OCI-LY3 (cell line): ENCODE results near the gene RBFA.

Experiments used
- H2AFZ ChIP-seq: fragments of 200-600, 300-600 bp; shearing (Covaris generic); 2 replicates; pipeline ENCODE4 v1.6.0; 2014; ENCODE audit warnings: antibody characterized with exemption, low read depth, low read length
- H3K27ac ChIP-seq: fragments of 200-600, 300-600 bp; sonication (generic); 2 replicates; pipeline ENCODE4 v1.5.1; 2014; ENCODE audit warnings: mild to moderate bottlenecking, low read length, moderate library complexity, mixed read lengths
- H3K27me3 ChIP-seq: fragments of 200-600, 300-600 bp; sonication (generic); 2 replicates; pipeline ENCODE4 v1.6.1; 2014; ENCODE audit warnings: low read depth, low read length, mixed read lengths
- H3K36me3 ChIP-seq: fragments of 200-600, 300-600 bp; sonication (generic); replicated peaks from 2 replicates; pipeline ENCODE3; 2014; ENCODE audit warnings: low read depth, low read length, mixed read lengths
- H3K4me1 ChIP-seq: fragments of 300-600, 200-600 bp; sonication (generic); 2 replicates; pipeline ENCODE4 v1.6.1; 2014; ENCODE audit warnings: low read length, mixed read lengths
- H3K4me2 ChIP-seq: fragments of 200-600, 300-600 bp; sonication (generic); 2 replicates; pipeline ENCODE4 v1.6.1; 2014; ENCODE audit warnings: low read length, mixed read lengths
- H3K4me3 ChIP-seq: fragments of 300-600, 200-600 bp; sonication (generic); 2 replicates; pipeline ENCODE4 v1.5.1; 2014; ENCODE audit warnings: antibody characterized with exemption, mild to moderate bottlenecking, low read length, moderate library complexity
- H3K79me2 ChIP-seq: fragments of 300-600, 200-600 bp; shearing (Covaris generic); 2 replicates; pipeline ENCODE4 v1.6.1; 2014; ENCODE audit warnings: mild to moderate bottlenecking, low read length, mixed read lengths
- H3K9ac ChIP-seq: fragments of 300-600, 200-600 bp; shearing (Covaris generic); 2 replicates; pipeline ENCODE4 v1.6.0; 2014; ENCODE audit warnings: mild to moderate bottlenecking, low read length, moderate library complexity
- H3K9me3 ChIP-seq: fragments of 200-600, 300-600 bp; shearing (Covaris generic); 2 replicates; pipeline ENCODE4 v1.6.1; 2014; ENCODE audit warnings: low read length, mixed read lengths; ENCODE audit not compliant: insufficient read depth
- H4K20me1 ChIP-seq: fragments of 200-600, 300-600 bp; sonication (generic); 2 replicates; pipeline ENCODE4 v1.6.1; 2016; ENCODE audit warnings: low read length, mixed read lengths; ENCODE audit not compliant: insufficient read depth
- EZH2phosphoT487 ChIP-seq: fragments of 200-600 bp; shearing (Covaris generic); IDR thresholded peaks from 2 replicates; pipeline ENCODE4 v1.6.1; 2018; ENCODE audit warnings: antibody characterized with exemption, mixed run types, low read depth
- TF ChIP-seq, protein P1 (sequence below): fragments of 200-600, 300-600 bp; sonication (generic); IDR thresholded peaks from 2 replicates; pipeline ENCODE4 v1.5.1; 2014; ENCODE audit warnings: antibody characterized with exemption, low read length, low read depth

The RBFA gene

DNA sequence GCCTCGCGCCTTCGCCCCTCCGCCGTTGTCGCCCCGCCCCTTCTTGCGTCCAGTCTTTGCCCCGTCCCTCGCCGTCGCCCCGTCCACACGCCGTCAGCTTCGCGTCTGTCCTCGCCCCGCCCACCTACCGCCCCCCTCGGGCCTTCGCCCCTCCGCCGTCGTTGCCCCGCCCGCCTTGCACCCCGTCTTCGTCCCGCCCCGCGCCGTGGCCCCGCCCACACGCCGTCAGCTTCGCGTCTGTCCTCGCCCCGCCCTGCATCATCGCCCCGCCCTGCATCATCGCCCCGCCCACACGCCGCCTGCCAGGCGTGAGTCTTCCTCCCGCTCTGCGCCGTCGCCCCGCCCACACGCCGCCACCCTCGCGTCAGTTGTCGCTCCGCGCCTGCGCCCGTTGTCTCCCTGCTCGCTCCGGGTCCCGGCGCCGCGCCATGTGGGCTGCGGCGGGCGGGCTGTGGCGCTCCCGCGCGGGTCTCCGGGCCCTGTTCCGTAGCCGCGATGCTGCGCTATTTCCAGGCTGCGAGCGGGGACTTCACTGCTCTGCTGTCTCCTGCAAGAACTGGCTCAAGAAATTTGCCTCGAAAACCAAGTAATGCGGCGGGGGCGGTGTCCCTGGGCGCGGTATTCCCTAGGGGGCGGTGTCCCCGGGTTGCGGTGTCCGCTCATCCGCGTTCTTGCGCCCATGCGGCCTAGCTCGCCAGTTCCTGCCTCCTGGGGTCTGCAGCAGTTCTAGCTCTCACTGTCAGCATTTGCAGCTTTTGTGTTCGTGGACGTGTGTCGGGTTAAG, at the start of gene RBFA:
Gene RBFA (plus strand): TSS at position 367 of the 784 bp plus-strand sequence. CDS start 62 bp downstream, at position 429.
- H3K36me3 ChIP-seq: peaks cover 16% of the 10 kb centered on the region
- H2AFZ ChIP-seq: peak within 1 kb of the TSS; percentile 79
- H4K20me1 ChIP-seq: no peaks in the 10 kb centered on the region
- H3K9me3 ChIP-seq: no peaks in the 10 kb centered on the region
- peaks cover 17% of the 10 kb centered on the region for H3K4me1 ChIP-seq
- peak within 1 kb of the TSS; percentile 79 for H3K9ac ChIP-seq
- H3K79me2 ChIP-seq: peaks cover 28% of the 10 kb centered on the region
- peak within 1 kb of the TSS; percentile 81 for H3K4me3 ChIP-seq
- H3K27me3 ChIP-seq: no peaks in the 10 kb centered on the region
- H3K27ac ChIP-seq: peak within 1 kb of the TSS; percentile 25
- no peak for TF ChIP-seq EZH2phosphoT487
- TF ChIP-seq, protein P1, sequence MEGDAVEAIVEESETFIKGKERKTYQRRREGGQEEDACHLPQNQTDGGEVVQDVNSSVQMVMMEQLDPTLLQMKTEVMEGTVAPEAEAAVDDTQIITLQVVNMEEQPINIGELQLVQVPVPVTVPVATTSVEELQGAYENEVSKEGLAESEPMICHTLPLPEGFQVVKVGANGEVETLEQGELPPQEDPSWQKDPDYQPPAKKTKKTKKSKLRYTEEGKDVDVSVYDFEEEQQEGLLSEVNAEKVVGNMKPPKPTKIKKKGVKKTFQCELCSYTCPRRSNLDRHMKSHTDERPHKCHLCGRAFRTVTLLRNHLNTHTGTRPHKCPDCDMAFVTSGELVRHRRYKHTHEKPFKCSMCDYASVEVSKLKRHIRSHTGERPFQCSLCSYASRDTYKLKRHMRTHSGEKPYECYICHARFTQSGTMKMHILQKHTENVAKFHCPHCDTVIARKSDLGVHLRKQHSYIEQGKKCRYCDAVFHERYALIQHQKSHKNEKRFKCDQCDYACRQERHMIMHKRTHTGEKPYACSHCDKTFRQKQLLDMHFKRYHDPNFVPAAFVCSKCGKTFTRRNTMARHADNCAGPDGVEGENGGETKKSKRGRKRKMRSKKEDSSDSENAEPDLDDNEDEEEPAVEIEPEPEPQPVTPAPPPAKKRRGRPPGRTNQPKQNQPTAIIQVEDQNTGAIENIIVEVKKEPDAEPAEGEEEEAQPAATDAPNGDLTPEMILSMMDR: peak; percentile 66
- peak within 1 kb of the TSS; percentile 82 for H3K4me2 ChIP-seq

- no peak overlapping the region for H3K4me2 ChIP-seq
- H3K27me3 ChIP-seq: no peaks in the 10 kb centered on the region
- H3K36me3 ChIP-seq: peaks cover 52% of the 10 kb centered on the region
- no peaks in the 10 kb centered on the region for H3K9me3 ChIP-seq
- no peak overlapping the region for H3K4me3 ChIP-seq
- no peak overlapping the region for H3K9ac ChIP-seq
- H2AFZ ChIP-seq: no peak overlapping the region
- peaks cover 17% of the 10 kb centered on the region for H3K4me1 ChIP-seq
- no peak overlapping the region for H3K27ac ChIP-seq
- peaks cover 94% of the 10 kb centered on the region for H3K79me2 ChIP-seq
- TF ChIP-seq, protein P1: no peak
- no peak for TF ChIP-seq EZH2phosphoT487
- H4K20me1 ChIP-seq: peaks cover 75% of the 10 kb centered on the region
Measured at GRCh38 chr18:79985172-79985571, 49.1 kb upstream of the RBFA start.

GRCh38 chr18:79986726-79987125, 47.5 kb upstream of the RBFA start:
- peaks cover 46% of the 10 kb centered on the region for H3K36me3 ChIP-seq
- H3K4me3 ChIP-seq: peak overlapping the region; percentile 83
- peaks cover 59% of the 10 kb centered on the region for H4K20me1 ChIP-seq
- peaks cover 78% of the 10 kb centered on the region for H3K79me2 ChIP-seq
- H3K9me3 ChIP-seq: no peaks in the 10 kb centered on the region
- TF ChIP-seq, protein P1: no peak
- TF ChIP-seq EZH2phosphoT487: no peak
- no peaks in the 10 kb centered on the region for H3K27me3 ChIP-seq
- peaks cover 17% of the 10 kb centered on the region for H3K4me1 ChIP-seq
- no peak overlapping the region for H2AFZ ChIP-seq
- peak overlapping the region; percentile 87 for H3K4me2 ChIP-seq
- H3K9ac ChIP-seq: peak overlapping the region; percentile 88
- no peak overlapping the region for H3K27ac ChIP-seq

DNA sequence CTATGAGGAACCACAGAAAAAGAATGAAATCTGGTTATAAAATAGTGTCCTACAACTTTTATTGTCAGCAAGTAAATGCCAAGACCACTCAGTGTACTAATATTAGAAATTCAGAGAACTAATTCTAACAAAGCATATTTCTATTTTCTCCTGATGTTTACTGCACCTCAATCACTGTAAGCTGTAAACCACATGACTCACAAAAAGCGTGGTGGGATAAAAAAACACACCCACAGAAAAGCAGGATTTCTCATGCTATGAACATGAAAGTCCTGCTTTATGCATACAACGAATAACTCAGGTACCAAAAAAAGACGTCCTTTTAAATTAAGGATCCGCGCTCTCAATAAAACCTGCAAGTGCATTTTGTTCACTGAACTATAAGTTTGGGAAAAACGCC, 46.7 kb upstream of the RBFA start:
- H4K20me1 ChIP-seq: peaks cover 51% of the 10 kb centered on the region
- H3K4me2 ChIP-seq: peak overlapping the region; percentile 87
- peak overlapping the region; percentile 67 for H3K27ac ChIP-seq
- H3K4me1 ChIP-seq: peaks cover 17% of the 10 kb centered on the region
- H3K9ac ChIP-seq: peak overlapping the region; percentile 88
- peaks cover 38% of the 10 kb centered on the region for H3K36me3 ChIP-seq
- TF ChIP-seq, protein P1: no peak
- TF ChIP-seq EZH2phosphoT487: no peak
- H3K9me3 ChIP-seq: no peaks in the 10 kb centered on the region
- H3K79me2 ChIP-seq: peaks cover 70% of the 10 kb centered on the region
- H3K27me3 ChIP-seq: no peaks in the 10 kb centered on the region
- H2AFZ ChIP-seq: no peak overlapping the region; the same call in 1 of the 2 replicates
- peak overlapping the region; percentile 83 for H3K4me3 ChIP-seq
